ENCODE results near the gene PYGL.

GRCh38 chr14:50926851-50927386 lies 17.4 kb downstream of the PYGL start:
- TF ChIP-seq CTCF (IDR thresholded peaks at IDR 0.05) = no peak
- no peak for TF ChIP-seq EZH2 (IDR thresholded peaks at IDR 0.05)
- no peak for TF ChIP-seq EZH2phosphoT487 (IDR thresholded peaks at IDR 0.05)

Data from neural progenitor cell (in vitro differentiated cells).